Activated T-cell treated with anti-CD3 and anti-CD28 coated beads, Interleukin-2, amount 50 U/mL, for 72 hours (primary cell): Measurements from ENCODE around the gene KCNK4. TPM values are rescaled to one million over a fixed set of nuclear protein-coding genes. Genes with fewer than 3 reads are reported as not detected.

Experiments
- ATAC-seq, 2 donors: fragments of 150-1000 bp; cut with Tn5 transposase; replicated peaks in 1 of 2; 2 replicates each; pipeline ENCODE4 v1.10.0; 2021; ENCODE audit warnings: moderate library complexity in 2 of 2, mild to moderate bottlenecking in 1 of 2
- DNase-seq, 2 donors: peaks; one replicate each; pipeline ENCODE4 v3.0.0; 2021 to 2022; ENCODE audit warnings: mixed read lengths in 1 of 2
- H3K27ac Mint-ChIP-seq: one replicate; pipeline ENCODE4 v1.8.0; 2022; ENCODE audit warnings: mild to moderate bottlenecking, moderate library complexity, mixed read lengths
- H3K27me3 Mint-ChIP-seq: one replicate; pipeline ENCODE4 v1.8.0; 2022; ENCODE audit warnings: low read depth, mixed read lengths
- H3K36me3 Mint-ChIP-seq, 2 donors: one replicate each; pipeline ENCODE4 v1.8.0; 2022; ENCODE audit warnings: mixed read lengths in 2 of 2, mild to moderate bottlenecking in 1 of 2; ENCODE audit not compliant: insufficient read depth in 2 of 2
- H3K4me1 Mint-ChIP-seq: one replicate; pipeline ENCODE4 v1.8.0; 2022; ENCODE audit warnings: low read depth, mixed read lengths
- H3K4me3 Mint-ChIP-seq, 2 donors: one replicate each; pipeline ENCODE4 v1.8.0; 2022; ENCODE audit warnings: mild to moderate bottlenecking in 2 of 2, mixed read lengths in 2 of 2, moderate library complexity in 2 of 2
- H3K9me3 Mint-ChIP-seq, 2 donors: one replicate each; pipeline ENCODE4 v1.8.0; 2022; ENCODE audit warnings: mixed read lengths in 2 of 2
- total RNA-seq, 2 donors: library from RNA; stranded (reverse); gene quantifications; one replicate each; pipeline ENCODE4 v1.2.3, GENCODE V29; 2022

Gene KCNK4
- total RNA-seq, 2 donors from 2014 or later = 0.35 TPM; not detected in 1

DNA sequence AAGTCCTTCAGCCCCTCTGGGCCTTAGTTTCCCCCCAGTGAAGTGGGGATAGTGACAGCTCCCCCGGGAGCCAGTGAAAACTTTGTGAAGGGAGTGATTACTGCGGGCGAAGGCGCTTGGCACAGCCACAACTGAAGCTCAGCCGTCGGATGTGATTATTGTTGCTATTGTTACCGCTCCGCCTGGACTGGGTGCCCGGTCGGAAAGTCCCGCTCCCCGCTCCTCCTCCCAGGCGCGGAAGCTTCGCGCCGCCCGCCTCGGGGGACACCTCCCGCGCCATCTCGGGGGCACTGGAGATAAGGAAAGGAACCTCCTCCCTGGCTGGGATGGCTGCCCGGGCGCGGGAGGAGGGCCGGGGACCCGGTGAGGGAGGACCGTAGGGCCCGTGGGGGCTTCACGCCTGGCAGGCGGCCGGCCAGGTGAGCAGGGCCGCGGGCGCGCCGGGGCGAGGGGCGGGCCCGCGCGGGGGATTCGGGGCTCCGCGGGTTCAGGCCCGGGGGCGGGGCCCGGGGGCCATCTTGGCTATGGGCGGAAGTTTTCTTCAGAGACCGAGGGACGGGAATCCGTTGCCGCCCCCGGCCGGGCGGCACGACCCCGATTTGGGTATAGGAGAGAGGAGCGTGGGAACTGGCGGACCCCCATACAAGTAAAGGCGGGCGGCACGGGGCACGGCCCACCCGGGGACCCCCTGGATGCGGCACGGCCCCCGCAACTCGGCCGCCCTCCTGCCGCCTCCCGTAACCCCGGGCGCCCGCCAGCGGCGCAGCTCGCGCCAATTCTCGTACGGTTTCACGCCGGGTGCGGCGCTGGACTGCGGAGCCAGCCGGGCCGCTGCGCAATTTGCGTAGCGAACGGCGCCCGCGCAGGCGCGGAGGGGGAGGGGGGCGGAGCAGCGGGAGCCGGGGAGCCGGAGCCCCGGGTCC, 5.9 kb upstream of the KCNK4 start, which contains the start of gene GPR137:
GPR137 (plus strand) TSS at position 887 of the 923 bp plus-strand sequence. CDS start 677 bp downstream, outside the sequence.
- H3K27me3 Mint-ChIP-seq = peaks cover under 1% of the 10 kb centered on the region
- peak within 1 kb of the TSS; percentile 87 for H3K27ac Mint-ChIP-seq
- no peaks in the 10 kb centered on the region for H3K9me3 Mint-ChIP-seq
- peaks cover 26% of the 10 kb centered on the region for H3K4me1 Mint-ChIP-seq
- peak; percentile 71 to 76 for ATAC-seq
- peak; percentile 94 to 97 for DNase-seq
- peaks cover 3 to 5% of the 10 kb centered on the region in 2 donors for H3K36me3 Mint-ChIP-seq
- H3K4me3 Mint-ChIP-seq = peak within 1 kb of the TSS; percentile 93 to 94

DNA sequence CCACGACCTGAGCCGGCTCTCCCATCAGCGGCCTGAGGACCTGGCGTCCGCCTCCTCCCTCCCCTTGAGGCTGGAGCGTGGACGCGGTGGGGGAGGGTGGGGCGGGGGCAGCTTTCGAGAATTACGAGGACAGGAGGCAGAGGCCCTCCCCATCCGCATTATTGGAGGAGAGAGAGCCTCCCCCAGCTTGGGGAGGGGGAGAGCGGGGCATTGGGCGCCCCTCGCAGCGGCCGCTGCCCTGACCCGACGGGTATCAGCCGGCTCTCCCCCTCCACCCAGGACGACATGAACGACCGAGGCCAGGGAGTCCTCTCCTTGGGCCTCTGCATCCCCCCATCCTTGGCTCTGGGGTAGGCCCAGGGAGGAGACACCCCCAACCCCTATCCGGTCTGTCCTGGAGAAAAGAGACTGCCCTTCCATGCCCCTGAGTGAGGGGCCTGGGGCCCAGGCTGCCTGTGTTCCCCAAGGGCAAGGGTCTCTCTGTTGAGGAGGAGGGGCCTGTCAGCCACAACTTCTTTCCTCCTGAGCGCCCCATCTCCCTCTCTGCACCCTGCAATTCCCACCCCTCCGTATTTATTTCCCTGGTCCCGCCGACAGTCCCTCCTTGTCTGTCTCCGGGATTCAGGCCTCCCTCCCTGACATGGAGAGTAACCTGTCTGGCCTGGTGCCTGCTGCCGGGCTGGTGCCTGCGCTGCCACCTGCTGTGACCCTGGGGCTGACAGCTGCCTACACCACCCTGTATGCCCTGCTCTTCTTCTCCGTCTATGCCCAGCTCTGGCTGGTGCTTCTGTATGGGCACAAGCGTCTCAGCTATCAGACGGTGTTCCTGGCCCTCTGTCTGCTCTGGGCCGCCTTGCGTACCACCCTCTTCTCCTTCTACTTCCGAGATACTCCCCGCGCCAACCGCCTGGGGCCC, 5.0 kb upstream of the KCNK4 start:
- ATAC-seq (no peak), DNase-seq (peak in 1 of 2 donors; percentile 45)
- Mint-ChIP-seq H3K36me3 (peaks cover 5 to 9% of the 10 kb centered on the region in 2 donors), H3K4me1 (peaks cover 26% of the 10 kb centered on the region), H3K27ac (peak overlapping the region; percentile 87), H3K4me3 (peak overlapping the region; percentile 86 to 93), H3K27me3 (peaks cover 9% of the 10 kb centered on the region), H3K9me3 (no peaks in the 10 kb centered on the region)

DNA sequence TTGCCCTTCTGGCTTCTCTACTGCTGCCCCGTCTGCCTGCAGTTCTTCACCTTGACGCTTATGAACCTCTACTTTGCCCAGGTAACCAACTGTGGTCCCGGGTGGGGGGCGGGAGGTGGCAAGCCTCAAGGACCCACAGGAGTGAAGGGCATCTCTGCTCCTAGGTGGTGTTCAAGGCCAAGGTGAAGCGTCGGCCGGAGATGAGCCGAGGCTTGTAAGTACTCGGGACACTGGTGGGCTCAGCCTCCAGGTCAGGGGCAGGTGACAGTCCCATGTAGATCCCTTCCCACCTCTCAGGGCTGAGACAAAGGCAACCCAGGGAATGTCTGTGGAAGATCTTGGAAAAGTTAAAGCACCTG, 4.3 kb upstream of the KCNK4 start:
- Mint-ChIP-seq H3K27ac (peak overlapping the region; percentile 87), H3K4me3 (peak overlapping the region; percentile 86 to 93), H3K27me3 (peaks cover 9% of the 10 kb centered on the region), H3K4me1 (peaks cover 20% of the 10 kb centered on the region), H3K36me3 (peaks cover 5% of the 10 kb centered on the region in 2 donors), H3K9me3 (no peaks in the 10 kb centered on the region)
- DNase-seq (no peak), ATAC-seq (no peak)

DNA sequence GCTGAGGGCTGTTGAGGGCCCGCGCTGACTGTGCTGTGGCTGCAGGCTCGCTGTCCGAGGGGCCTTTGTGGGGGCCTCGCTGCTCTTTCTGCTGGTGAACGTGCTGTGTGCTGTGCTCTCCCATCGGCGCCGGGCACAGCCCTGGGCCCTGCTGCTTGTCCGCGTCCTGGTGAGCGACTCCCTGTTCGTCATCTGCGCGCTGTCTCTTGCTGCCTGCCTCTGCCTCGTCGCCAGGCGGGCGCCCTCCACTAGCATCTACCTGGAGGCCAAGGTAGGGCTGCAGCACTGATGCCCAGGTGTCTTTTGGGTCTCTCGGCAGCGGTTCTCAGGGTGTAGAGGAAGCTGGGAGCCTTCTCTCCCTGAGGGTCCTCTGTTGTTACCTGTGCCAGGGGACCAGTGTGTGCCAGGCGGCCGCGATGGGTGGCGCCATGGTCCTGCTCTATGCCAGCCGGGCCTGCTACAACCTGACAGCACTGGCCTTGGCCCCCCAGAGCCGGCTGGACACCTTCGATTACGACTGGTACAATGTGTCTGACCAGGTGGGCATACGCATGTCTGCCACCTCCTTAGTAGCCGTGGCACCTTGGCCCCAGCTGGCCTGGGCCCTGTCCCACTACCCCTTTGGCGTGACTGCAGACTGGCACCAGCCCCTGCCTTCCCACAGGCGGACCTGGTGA, 3.3 kb upstream of the KCNK4 start:
- H3K9me3 Mint-ChIP-seq = no peaks in the 10 kb centered on the region
- ATAC-seq = no peak
- peaks cover 4 to 5% of the 10 kb centered on the region in 2 donors for H3K36me3 Mint-ChIP-seq
- no peak for DNase-seq
- no peak overlapping the region for H3K4me3 Mint-ChIP-seq
- no peak overlapping the region for H3K27ac Mint-ChIP-seq
- peaks cover 10% of the 10 kb centered on the region for H3K27me3 Mint-ChIP-seq
- H3K4me1 Mint-ChIP-seq = peaks cover 18% of the 10 kb centered on the region

DNA sequence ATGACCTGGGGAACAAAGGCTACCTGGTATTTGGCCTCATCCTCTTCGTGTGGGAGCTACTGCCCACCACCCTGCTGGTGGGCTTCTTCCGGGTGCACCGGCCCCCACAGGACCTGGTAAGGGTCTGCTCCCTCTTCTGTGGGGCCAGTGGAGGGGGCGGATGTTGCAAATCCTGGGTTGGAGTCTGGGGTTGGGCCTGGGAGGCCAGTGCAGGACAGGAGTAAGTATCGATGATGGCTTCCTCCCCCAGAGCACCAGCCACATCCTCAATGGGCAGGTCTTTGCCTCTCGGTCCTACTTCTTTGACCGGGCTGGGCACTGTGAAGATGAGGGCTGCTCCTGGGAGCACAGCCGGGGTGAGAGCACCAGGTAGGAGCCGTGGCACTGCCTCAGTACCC, 2.8 kb upstream of the KCNK4 start:
- Mint-ChIP-seq H3K27ac (no peak overlapping the region), H3K4me1 (peaks cover 12% of the 10 kb centered on the region), H3K4me3 (no peak overlapping the region), H3K27me3 (peaks cover 16% of the 10 kb centered on the region), H3K36me3 (peaks cover 4 to 5% of the 10 kb centered on the region in 2 donors), H3K9me3 (no peaks in the 10 kb centered on the region)
- ATAC-seq (no peak), DNase-seq (no peak)

DNA sequence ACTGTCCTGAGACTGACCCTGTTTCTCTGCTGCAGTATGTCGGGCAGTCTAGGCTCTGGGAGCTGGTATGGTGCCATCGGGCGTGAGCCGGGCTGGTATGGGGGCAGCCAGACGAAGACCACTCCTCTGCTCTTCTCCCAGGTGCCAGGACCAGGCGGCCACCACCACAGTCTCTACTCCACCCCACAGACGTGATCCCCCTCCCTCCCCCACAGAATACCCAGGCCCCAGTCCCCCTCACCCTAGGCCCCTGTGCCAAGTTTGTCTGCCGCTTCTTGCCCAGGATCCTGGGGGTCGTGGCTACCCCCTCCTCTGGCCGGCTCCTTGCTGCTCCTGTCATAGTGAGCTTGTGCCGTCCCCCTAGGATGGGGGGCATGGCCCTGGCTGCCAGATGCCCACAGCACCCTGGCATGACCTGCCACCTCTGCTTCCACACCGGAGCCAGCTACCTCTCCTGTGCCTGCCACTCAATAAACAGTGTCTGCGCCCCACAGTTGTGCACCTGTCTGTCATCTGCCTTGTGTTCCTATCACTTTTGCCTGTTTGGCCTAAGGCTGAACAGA, 2.0 kb upstream of the KCNK4 start:
- H3K9me3 Mint-ChIP-seq = no peaks in the 10 kb centered on the region
- DNase-seq (no peak), ATAC-seq (no peak)
- peaks cover 23% of the 10 kb centered on the region for H3K27me3 Mint-ChIP-seq
- H3K4me3 Mint-ChIP-seq = no peak overlapping the region
- H3K4me1 Mint-ChIP-seq = peaks cover 10% of the 10 kb centered on the region
- no peak overlapping the region for H3K27ac Mint-ChIP-seq
- H3K36me3 Mint-ChIP-seq = peaks cover 4 to 5% of the 10 kb centered on the region in 2 donors

DNA sequence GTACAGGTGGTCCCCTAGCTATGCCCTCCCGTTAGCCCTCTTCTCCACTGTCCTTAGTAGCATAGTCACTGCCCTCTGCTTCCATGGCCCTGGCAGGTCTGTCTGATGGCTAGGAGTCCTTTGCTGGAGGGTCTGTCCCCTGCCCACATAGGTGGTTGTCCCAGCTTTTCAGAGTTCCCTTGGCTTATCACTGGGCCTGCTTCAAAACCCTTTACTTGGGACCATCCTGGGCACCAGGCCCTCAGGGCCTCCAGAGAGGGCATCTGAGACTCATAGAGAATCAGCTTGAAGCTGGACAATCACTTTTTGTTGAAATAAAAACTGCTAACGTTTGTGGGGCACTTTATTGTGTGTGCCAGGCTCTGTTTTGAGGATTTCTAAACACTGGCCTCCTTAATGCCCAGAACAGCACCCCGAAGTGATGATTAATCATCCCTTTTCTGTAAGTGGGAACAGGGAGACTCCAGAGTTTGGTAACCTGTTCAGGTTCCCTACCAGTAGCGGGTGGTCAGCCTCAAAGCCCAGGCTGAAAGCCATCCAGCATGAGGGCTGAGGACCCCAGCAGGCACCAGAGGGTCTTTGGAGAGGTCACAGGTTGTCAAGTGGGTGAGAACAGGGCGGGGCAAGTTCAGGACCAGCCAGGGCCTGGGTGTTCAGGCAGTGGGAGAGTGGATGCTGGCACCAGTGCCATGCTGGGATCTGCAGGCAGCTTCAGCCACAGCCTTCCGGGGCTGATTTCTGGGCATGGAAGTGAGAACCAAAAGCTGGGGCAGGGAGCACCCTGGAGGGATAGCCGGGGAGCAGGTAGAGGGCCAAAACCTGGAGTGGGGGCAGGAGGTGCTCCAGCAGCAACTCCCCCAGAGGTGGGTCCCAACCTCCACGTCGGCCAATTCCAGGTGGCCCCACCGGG, 495 bp upstream of the KCNK4 start:
- DNase-seq (no peak), ATAC-seq (no peak)
- peak overlapping the region; percentile 73 to 79 for H3K4me3 Mint-ChIP-seq
- peaks cover 4 to 5% of the 10 kb centered on the region in 2 donors for H3K36me3 Mint-ChIP-seq
- peaks cover 38% of the 10 kb centered on the region for H3K27me3 Mint-ChIP-seq
- peak overlapping the region; percentile 43 for H3K27ac Mint-ChIP-seq
- H3K9me3 Mint-ChIP-seq = no peaks in the 10 kb centered on the region
- H3K4me1 Mint-ChIP-seq = peaks cover 10% of the 10 kb centered on the region

DNA sequence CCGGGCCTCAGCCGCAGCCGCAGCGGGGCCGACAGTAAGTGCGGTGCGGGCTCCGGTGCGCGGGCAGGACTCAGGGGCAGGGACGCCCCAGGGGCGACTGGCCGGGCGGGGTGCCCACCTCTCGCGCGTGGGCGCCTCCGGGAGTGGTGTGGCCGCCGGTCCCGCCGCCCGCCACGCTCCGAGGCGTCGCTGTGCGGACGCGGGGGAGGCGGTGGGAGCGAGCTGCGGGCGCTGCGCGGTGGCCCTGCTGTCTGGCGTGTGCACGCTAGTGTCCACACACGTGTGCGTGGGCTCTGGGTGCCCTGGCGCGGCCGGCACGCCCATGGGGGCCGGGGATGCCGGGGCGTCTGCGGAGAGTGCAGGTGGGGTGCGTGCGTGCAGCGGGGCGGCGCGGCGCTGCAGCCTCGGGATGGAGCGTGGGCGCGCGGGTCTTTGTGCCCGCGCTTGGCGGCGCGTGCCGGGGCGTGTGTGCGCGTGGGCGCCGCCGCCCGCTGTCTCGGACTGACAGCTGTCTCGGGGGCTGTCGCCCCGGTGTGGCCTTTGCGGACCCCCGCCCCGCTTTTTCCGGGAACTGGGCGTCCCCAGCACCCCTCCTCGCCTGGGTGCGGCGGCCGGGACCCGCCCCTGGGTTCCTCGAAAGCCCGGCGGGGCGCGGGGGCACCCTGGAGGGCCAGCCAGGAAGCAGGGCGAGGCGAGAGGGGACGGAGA, 804 bp downstream of the KCNK4 start:
- Mint-ChIP-seq H3K9me3 (no peaks in the 10 kb centered on the region), H3K4me3 (peak overlapping the region; percentile 75 to 76), H3K4me1 (peaks cover 2% of the 10 kb centered on the region), H3K27ac (no peak overlapping the region), H3K27me3 (peaks cover 51% of the 10 kb centered on the region), H3K36me3 (peaks cover 4 to 5% of the 10 kb centered on the region in 2 donors)
- DNase-seq = no peak
- peak; percentile 51 to 56 for ATAC-seq

DNA sequence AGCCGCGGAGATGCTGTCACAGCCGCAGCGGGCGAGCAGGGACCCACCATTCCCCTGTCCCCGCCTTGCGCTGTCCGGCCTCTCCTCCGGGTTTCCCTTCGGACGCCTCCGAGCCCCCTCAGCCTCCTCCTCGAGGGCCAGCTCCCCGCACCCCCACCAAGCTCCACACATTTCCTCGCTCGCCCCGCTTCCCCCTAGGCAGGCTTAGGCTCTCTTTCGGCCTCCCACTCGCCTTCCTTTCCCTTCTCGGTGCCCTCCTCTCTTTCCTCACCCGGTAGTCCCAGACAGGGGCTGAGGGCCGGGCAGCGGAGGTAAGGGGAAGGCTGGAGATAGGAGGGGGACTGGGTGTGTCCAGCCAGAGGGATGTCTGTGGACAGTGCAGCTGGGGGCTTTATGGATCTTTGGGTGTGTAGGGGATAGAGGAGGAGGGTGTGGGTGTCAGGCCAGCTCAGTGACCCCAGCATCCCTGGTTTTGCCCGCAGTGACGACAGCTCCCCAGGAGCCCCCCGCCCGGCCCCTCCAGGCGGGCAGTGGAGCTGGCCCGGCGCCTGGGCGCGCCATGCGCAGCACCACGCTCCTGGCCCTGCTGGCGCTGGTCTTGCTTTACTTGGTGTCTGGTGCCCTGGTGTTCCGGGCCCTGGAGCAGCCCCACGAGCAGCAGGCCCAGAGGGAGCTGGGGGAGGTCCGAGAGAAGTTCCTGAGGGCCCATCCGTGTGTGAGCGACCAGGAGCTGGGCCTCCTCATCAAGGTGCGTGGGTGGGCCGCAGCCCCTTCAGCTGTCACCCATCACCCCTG, 1.6 kb downstream of the KCNK4 start:
- no peaks in the 10 kb centered on the region for H3K9me3 Mint-ChIP-seq

DNA sequence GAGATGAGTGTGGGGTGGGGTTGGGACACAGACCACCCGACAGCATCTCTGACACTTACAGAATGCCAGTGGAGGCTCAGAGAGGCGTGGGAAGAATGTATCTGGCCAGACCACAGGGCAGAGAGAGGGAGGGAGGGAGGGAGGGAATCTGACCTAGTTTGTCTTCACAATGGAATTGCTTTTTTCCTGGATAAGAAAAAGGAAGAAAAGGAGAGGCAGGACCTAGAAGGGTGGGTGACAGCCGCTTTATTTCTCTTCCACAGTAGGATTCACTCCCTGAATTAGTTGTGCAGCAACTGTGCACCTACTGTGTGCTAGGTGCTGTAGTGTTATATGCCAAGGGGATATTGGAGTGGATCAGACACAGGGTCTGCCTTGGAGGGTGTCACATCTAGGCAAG, 3.7 kb downstream of the KCNK4 start:
- Mint-ChIP-seq H3K36me3 (peaks cover 2 to 5% of the 10 kb centered on the region in 2 donors), H3K9me3 (no peaks in the 10 kb centered on the region), H3K27ac (no peak overlapping the region), H3K27me3 (peaks cover 77% of the 10 kb centered on the region), H3K4me1 (peaks cover 3% of the 10 kb centered on the region), H3K4me3 (no peak overlapping the region)
- DNase-seq = no peak
- no peak for ATAC-seq

More for the DNA sequence above, 1.6 kb downstream of the KCNK4 start:
- Mint-ChIP-seq H3K27me3 (peaks cover 59% of the 10 kb centered on the region), H3K4me1 (no peaks in the 10 kb centered on the region), H3K27ac (peak overlapping the region; percentile 50), H3K36me3 (peaks cover 4 to 5% of the 10 kb centered on the region in 2 donors), H3K4me3 (peak overlapping the region; percentile 75 to 76)
- DNase-seq (no peak), ATAC-seq (peak in 1 of 2 donors; percentile 8)
